ENCODE data around the gene TAL2.

- TF ChIP-seq CTCF (IDR thresholded peaks at IDR 0.05) (no peak), POLR2A (IDR thresholded peaks at IDR 0.05) (no peak)
Observed at GRCh38 chr9:105647595-105648349, 14.5 kb upstream of the TAL2 start.
